ENCODE data around the gene ARMC8. TPM values are rescaled to one million over a fixed set of nuclear protein-coding genes. Genes with fewer than 3 reads are reported as not detected.

Gene ARMC8
- total RNA-seq, 6 experiments from 2014 or later, result 15.5 to 24.6 (median 18.6) TPM

DNA sequence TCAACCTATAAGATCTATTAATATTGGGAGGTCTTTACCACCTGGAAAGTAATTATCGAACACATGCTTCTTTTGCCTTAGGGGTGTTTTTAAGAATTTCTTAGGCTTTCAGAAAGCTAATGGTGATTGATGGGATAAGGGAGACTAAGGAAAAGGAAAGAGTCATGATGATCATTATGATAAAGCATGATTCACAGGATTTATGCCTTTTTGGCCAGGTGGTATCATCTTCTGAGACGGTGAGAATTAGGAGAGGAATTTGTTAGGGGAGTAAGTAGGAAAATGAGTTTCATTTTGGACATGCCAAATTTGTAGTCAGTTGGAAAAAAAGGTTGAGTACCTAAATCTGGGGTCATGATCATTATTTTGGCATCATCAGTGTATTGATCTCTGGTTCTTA is 8.9 kb downstream of the ARMC8 start:
- H3K4me1 ChIP-seq, result no peaks in the 10 kb centered on the region
- no peaks in the 10 kb centered on the region for H3K9me3 ChIP-seq

DNA sequence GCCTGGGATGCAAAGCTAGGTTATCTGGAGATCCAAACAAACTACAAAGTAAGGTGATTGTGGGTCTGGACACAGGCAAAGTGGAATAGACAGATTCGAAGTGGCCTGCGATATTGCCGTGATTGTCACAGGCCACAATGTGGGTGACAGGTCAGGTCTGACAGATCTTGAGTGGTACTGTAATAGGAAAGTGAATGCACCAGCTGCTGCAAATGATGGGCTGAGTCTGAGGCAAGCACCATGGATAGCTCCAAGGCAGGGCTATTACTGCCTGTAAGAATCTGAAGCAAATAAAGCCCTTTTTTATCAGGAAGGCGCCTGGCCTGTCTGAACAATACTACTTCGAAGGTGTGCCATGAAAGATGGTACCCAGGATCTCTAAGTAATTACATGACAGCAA is 10.0 kb downstream of the ARMC8 start:
- WGBS (ENCODE audit: insufficient coverage, low coverage, low lambda C conversion rate, missing lambda C conversion rate), result 84% methylated on average over 4 of the region's 5 CpGs
- DNase-seq, result no peak
- TF ChIP-seq POLR2A (IDR thresholded peaks at IDR 0.05), result no peak
- TF ChIP-seq, protein P1, sequence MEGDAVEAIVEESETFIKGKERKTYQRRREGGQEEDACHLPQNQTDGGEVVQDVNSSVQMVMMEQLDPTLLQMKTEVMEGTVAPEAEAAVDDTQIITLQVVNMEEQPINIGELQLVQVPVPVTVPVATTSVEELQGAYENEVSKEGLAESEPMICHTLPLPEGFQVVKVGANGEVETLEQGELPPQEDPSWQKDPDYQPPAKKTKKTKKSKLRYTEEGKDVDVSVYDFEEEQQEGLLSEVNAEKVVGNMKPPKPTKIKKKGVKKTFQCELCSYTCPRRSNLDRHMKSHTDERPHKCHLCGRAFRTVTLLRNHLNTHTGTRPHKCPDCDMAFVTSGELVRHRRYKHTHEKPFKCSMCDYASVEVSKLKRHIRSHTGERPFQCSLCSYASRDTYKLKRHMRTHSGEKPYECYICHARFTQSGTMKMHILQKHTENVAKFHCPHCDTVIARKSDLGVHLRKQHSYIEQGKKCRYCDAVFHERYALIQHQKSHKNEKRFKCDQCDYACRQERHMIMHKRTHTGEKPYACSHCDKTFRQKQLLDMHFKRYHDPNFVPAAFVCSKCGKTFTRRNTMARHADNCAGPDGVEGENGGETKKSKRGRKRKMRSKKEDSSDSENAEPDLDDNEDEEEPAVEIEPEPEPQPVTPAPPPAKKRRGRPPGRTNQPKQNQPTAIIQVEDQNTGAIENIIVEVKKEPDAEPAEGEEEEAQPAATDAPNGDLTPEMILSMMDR (IDR thresholded peaks at IDR 0.05), result no peak
- H3K4me3 ChIP-seq, result no peak overlapping the region
- H3K27ac ChIP-seq, result no peak overlapping the region
- intact Hi-C loops (cut with DNase I), result no loop called here
- no peaks in the 10 kb centered on the region for H3K36me3 ChIP-seq
- H3K4me1 ChIP-seq, result no peaks in the 10 kb centered on the region
- ATAC-seq, result peak; percentile 35 to 57 (median 56)
- H3K27me3 ChIP-seq, result no peaks in the 10 kb centered on the region
- no peaks in the 10 kb centered on the region for H3K9me3 ChIP-seq

More for the DNA sequence above, 8.9 kb downstream of the ARMC8 start:
- WGBS (ENCODE audit: insufficient coverage, low coverage, low lambda C conversion rate, missing lambda C conversion rate), result 92% methylated on average over 2 of the region's 2 CpGs
- intact Hi-C loops (cut with DNase I), result no loop called here
- TF ChIP-seq POLR2A (IDR thresholded peaks at IDR 0.05), result no peak
- no peak overlapping the region for H3K27ac ChIP-seq
- no peak for ATAC-seq
- H3K36me3 ChIP-seq, result no peaks in the 10 kb centered on the region
- H3K4me3 ChIP-seq, result no peak overlapping the region
- no peaks in the 10 kb centered on the region for H3K27me3 ChIP-seq
- no peak for DNase-seq

DNA sequence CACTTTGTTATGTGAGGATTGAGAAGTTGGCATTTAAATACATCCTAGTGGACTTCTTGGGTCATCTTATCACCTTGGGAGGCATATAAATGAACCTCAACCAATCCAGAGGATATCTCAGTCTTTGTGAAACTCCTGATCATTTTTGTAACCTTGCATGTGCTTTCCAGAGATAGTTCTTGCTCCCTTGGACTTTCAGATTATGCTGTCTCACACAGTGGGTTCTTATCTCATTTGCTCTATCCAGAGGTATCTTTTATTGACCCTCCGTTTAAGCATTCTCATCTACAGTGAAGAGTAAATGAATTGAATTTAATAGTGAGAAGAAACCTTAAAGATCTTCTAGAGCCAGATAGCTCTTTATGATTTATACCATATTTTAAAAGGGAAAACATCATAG is 10.4 kb downstream of the ARMC8 start:
- no peak for DNase-seq
- intact Hi-C loops (cut with DNase I), result no loop called here
- H3K9me3 ChIP-seq, result no peaks in the 10 kb centered on the region
- ATAC-seq, result no peak
- no peak overlapping the region for H3K4me3 ChIP-seq
- H3K27me3 ChIP-seq, result no peaks in the 10 kb centered on the region
- no peaks in the 10 kb centered on the region for H3K36me3 ChIP-seq
- no peak for TF ChIP-seq POLR2A (IDR thresholded peaks at IDR 0.05)
- TF ChIP-seq, protein P1 (IDR thresholded peaks at IDR 0.05), result no peak
- H3K4me1 ChIP-seq, result no peaks in the 10 kb centered on the region
- WGBS (ENCODE audit: insufficient coverage, low coverage, low lambda C conversion rate, missing lambda C conversion rate), result 59% methylated on average over 1 of the region's 1 CpG
- H3K27ac ChIP-seq, result no peak overlapping the region

DNA sequence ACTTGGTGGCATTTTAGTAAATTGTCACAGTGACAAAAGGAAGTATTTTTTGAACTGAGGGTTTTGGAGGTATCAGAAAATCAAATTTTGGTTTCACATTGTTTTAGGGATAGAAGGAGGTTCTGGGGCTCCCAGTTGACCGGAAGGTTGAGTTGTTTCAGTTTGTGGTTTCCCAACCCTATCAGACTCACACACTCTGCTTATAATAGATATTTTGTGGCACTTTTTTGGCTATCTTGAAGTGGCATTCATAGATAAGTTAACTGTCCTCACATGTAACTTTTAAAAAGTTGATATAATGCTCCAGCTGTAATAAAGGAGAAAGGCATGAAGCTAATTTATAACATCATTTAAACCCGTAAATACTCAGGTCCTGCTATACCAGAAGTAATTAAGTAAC is 12.8 kb downstream of the ARMC8 start:
- Histone ChIP-seq H3K4me3 (no peak overlapping the region), H3K36me3 (no peaks in the 10 kb centered on the region), H3K4me1 (no peaks in the 10 kb centered on the region), H3K27me3 (no peaks in the 10 kb centered on the region), H3K9me3 (no peaks in the 10 kb centered on the region), H3K27ac (no peak overlapping the region)
- 79% methylated on average over 2 of the region's 2 CpGs for WGBS (ENCODE audit: insufficient coverage, low coverage, low lambda C conversion rate, missing lambda C conversion rate)
- intact Hi-C loops (cut with DNase I), result no loop called here
- ATAC-seq, result no peak
- no peak for DNase-seq
- TF ChIP-seq, protein P1 (IDR thresholded peaks at IDR 0.05), result no peak
- TF ChIP-seq POLR2A (IDR thresholded peaks at IDR 0.05), result no peak

DNA sequence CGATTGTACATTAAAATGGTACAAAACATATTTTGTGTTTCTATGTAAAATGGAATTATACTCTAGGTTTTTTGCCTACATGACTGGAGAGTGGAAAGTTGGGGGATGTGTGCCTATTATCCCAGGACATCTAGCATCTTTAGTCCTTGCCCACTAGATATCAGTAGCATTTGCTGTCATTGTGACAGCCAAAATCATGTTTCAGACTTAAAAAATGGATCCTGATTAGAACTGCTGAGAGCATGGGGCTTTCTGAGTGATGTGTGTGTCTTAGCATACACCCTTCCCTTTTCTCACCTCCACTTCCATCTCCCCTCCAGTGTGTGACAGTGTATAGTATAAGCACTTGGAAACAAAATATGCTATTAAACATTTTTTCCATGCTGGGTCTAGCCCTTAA is 13.3 kb downstream of the ARMC8 start:
- H3K27me3 ChIP-seq, result no peaks in the 10 kb centered on the region
- no peak for TF ChIP-seq POLR2A (IDR thresholded peaks at IDR 0.05)
- TF ChIP-seq, protein P1 (IDR thresholded peaks at IDR 0.05), result no peak
- no peak for ATAC-seq
- no peaks in the 10 kb centered on the region for H3K9me3 ChIP-seq
- no peak overlapping the region for H3K27ac ChIP-seq
- WGBS (ENCODE audit: insufficient coverage, low coverage, low lambda C conversion rate, missing lambda C conversion rate), result 73% methylated on average over 1 of the region's 1 CpG
- no peak overlapping the region for H3K4me3 ChIP-seq
- H3K36me3 ChIP-seq, result no peaks in the 10 kb centered on the region
- H3K4me1 ChIP-seq, result no peaks in the 10 kb centered on the region
- intact Hi-C loops (cut with DNase I), result no loop called here
- no peak for DNase-seq
